ENCODE measurements around the gene GSC2. TPM values are rescaled to one million over a fixed set of nuclear protein-coding genes. Genes with fewer than 3 reads are reported as not detected.
A peak's percentile ranks its signal among the peaks of the same experiment; 100 is the strongest.

The GSC2 gene
- polyA plus RNA-seq, 3 donors: not detected

DNA sequence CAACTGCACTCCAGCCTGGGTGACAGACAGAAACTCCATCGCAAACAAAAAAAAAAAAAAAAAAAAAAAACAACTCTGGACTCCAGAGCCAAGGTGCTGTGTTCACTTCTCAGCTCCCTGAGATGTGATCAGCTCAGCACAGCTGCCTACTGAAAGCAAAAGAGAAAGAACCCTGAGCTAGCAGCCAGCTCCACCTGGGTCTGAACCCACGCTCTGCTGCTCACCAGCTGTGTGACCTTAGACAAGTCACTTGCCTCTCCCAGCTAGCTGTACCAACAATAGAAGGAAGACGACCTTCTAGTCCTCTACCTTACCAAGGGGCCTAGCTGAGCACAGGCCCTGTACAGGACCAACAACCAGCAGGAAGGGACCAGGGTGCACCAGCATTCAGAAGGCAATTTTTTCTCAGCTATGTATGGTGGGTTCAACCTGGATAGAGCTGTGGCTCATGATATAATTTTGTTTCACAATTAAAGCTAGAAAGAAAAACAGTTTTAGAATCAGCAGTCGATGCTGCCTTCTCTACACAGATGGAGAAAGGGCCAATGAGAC, 31.7 kb downstream of the GSC2 start:
- Mint-ChIP-seq H3K27me3 (ENCODE audit: low read depth in 3 of 3) (peaks cover 0 to 4% (median 1%) of the 10 kb centered on the region in 3 donors), H3K9me3 (no peaks in the 10 kb centered on the region), H3K36me3 (peaks cover 20 to 52% of the 10 kb centered on the region in 2 donors), H3K27ac (peak overlapping the region in 5 of 7 donors; percentile 7 to 82 (median 53)), H3K4me1 (peaks cover 85% of the 10 kb centered on the region), H3K4me3 (no peak overlapping the region)
- Histone ChIP-seq H3K9me3 (replicated peaks in 1 of 2; ENCODE audit: control insufficient read depth in 1 of 2, insufficient read depth in 1 of 2, low read length in 2 of 2) (no peaks in the 10 kb centered on the region), H3K27me3 (ENCODE audit: control insufficient read depth in 2 of 2, insufficient read depth in 2 of 2, low read length in 2 of 2) (no peaks in the 10 kb centered on the region), H2AFZ (ENCODE audit: insufficient read depth, low read depth, low read length, poor library complexity, severe bottlenecking) (no peak overlapping the region), H3K79me2 (ENCODE audit: insufficient read depth, low read length) (peaks cover 88% of the 10 kb centered on the region), H3K36me3 (replicated peaks in 1 of 2; ENCODE audit: control insufficient read depth in 1 of 2, insufficient read depth in 2 of 2, low read length in 2 of 2) (peaks cover 2 to 38% of the 10 kb centered on the region in 2 donors), H3K27ac (ENCODE audit: low read depth in 1 of 2, low read length in 2 of 2) (peak overlapping the region in 1 of 2 donors; percentile 71), H4K20me1 (ENCODE audit: insufficient read depth, low read length) (peaks cover 80% of the 10 kb centered on the region), H3K4me1 (ENCODE audit: control insufficient read depth in 1 of 2, insufficient read depth in 2 of 2, low read length in 2 of 2) (peaks cover 75 to 79% of the 10 kb centered on the region in 2 donors), H3K4me3 (replicated peaks in 1 of 3; ENCODE audit: low read depth in 2 of 3, low read length in 3 of 3) (no peak overlapping the region), H3K9ac (ENCODE audit: insufficient read depth, low read length, poor library complexity, severe bottlenecking) (no peak overlapping the region), H3K4me2 (replicated peaks; ENCODE audit: extremely low read depth, low read length, poor library complexity, severe bottlenecking) (peak overlapping the region; percentile 7)
- WGBS (ENCODE audit: insufficient coverage): no CpG with 5 or more reads among the region's 4 CpGs
- TF ChIP-seq, protein P1, sequence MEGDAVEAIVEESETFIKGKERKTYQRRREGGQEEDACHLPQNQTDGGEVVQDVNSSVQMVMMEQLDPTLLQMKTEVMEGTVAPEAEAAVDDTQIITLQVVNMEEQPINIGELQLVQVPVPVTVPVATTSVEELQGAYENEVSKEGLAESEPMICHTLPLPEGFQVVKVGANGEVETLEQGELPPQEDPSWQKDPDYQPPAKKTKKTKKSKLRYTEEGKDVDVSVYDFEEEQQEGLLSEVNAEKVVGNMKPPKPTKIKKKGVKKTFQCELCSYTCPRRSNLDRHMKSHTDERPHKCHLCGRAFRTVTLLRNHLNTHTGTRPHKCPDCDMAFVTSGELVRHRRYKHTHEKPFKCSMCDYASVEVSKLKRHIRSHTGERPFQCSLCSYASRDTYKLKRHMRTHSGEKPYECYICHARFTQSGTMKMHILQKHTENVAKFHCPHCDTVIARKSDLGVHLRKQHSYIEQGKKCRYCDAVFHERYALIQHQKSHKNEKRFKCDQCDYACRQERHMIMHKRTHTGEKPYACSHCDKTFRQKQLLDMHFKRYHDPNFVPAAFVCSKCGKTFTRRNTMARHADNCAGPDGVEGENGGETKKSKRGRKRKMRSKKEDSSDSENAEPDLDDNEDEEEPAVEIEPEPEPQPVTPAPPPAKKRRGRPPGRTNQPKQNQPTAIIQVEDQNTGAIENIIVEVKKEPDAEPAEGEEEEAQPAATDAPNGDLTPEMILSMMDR (IDR thresholded peaks at IDR 0.05): no peak
- intact Hi-C loops (cut with micrococcal nuclease): no loop called here
- no peak for DNase-seq

DNA sequence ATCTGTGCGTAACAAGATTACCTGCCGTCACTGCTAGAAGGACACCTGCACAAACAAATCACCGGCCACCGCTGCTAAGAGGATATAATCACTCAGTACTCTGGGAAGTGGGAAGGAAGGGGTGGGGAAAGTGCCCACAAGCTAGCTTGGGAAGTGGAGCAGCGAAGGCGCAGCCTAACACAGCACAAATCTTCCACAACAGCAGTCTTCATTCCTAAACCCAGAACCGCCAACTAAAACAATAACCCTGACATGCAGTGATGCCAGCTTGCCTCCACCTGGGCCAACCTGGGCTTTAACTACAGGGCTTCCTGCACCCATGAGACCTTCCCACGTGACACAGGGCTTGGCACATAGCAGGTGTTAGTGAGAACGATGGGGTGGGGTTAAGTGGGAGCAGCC, 33.0 kb downstream of the GSC2 start:
- Histone ChIP-seq H3K9ac (ENCODE audit: insufficient read depth, low read length, poor library complexity, severe bottlenecking) (no peak overlapping the region), H4K20me1 (ENCODE audit: insufficient read depth, low read length) (peaks cover 82% of the 10 kb centered on the region)
- intact Hi-C loops (cut with micrococcal nuclease): no loop called here

More for the DNA sequence above, 33.0 kb downstream of the GSC2 start:
- Mint-ChIP-seq H3K27me3 (ENCODE audit: low read depth in 3 of 3) (peaks cover 0 to 6% (median 1%) of the 10 kb centered on the region in 3 donors), H3K4me1 (peaks cover 87% of the 10 kb centered on the region), H3K9me3 (no peaks in the 10 kb centered on the region), H3K27ac (peak overlapping the region in 3 of 7 donors; percentile 27 to 70 (median 64)), H3K4me3 (no peak overlapping the region), H3K36me3 (peaks cover 22 to 52% of the 10 kb centered on the region in 2 donors)
- H3K4me1 ChIP-seq (ENCODE audit: control insufficient read depth in 1 of 2, insufficient read depth in 2 of 2, low read length in 2 of 2): peaks cover 74 to 76% of the 10 kb centered on the region in 2 donors
- H3K27ac ChIP-seq (ENCODE audit: low read depth in 1 of 2, low read length in 2 of 2): peak overlapping the region in 1 of 2 donors; percentile 71
- no CpG with 5 or more reads among the region's 9 CpGs for WGBS (ENCODE audit: insufficient coverage)
- H3K4me3 ChIP-seq (replicated peaks in 1 of 3; ENCODE audit: low read depth in 2 of 3, low read length in 3 of 3): no peak overlapping the region
- H3K27me3 ChIP-seq (ENCODE audit: control insufficient read depth in 2 of 2, insufficient read depth in 2 of 2, low read length in 2 of 2): no peaks in the 10 kb centered on the region
- H3K79me2 ChIP-seq (ENCODE audit: insufficient read depth, low read length): peaks cover 100% of the 10 kb centered on the region
- DNase-seq: no peak
- TF ChIP-seq, protein P1 (IDR thresholded peaks at IDR 0.05): no peak
- H2AFZ ChIP-seq (ENCODE audit: insufficient read depth, low read depth, low read length, poor library complexity, severe bottlenecking): no peak overlapping the region
- H3K36me3 ChIP-seq (replicated peaks in 1 of 2; ENCODE audit: control insufficient read depth in 1 of 2, insufficient read depth in 2 of 2, low read length in 2 of 2): peaks cover 2 to 38% of the 10 kb centered on the region in 2 donors
- H3K9me3 ChIP-seq (replicated peaks in 1 of 2; ENCODE audit: control insufficient read depth in 1 of 2, insufficient read depth in 1 of 2, low read length in 2 of 2): no peaks in the 10 kb centered on the region
- H3K4me2 ChIP-seq (replicated peaks; ENCODE audit: extremely low read depth, low read length, poor library complexity, severe bottlenecking): no peak overlapping the region
